ENCODE measurements around the gene FBXW5. TPM values are rescaled to one million over a fixed set of nuclear protein-coding genes. Genes with fewer than 3 reads are reported as not detected.

Gene FBXW5
- total and polyA plus RNA-seq, 2 experiments from 2014 or later = 110 to 234 TPM

- in situ Hi-C loops (cut with MboI) = no loop called here
- peaks cover 16% of the 10 kb centered on the region; the same call in 1 of the 2 replicates for H3K36me3 ChIP-seq (ENCODE audit: low read depth)
- H4K20me1 ChIP-seq (ENCODE audit: insufficient read depth) = no peaks in the 10 kb centered on the region
- H3F3A ChIP-seq (ENCODE audit: insufficient read depth) = peaks cover 8% of the 10 kb centered on the region; the same call in 1 of the 2 replicates
- H3K27ac ChIP-seq = no peak overlapping the region
- WGBS, 2 experiments (ENCODE audit: low coverage in 1 of 2, low lambda C conversion rate in 2 of 2, missing lambda C conversion rate in 2 of 2) = 94 to 95% methylated on average over 25 to 57 of the region's 60 CpGs
- no peak overlapping the region for H2AFZ ChIP-seq
- H3K79me2 ChIP-seq (ENCODE audit: insufficient read depth) = peaks cover 30% of the 10 kb centered on the region
- H3K4me2 ChIP-seq (ENCODE audit: unreplicated experiment) = no peak overlapping the region
- H3K9me2 ChIP-seq (ENCODE audit: insufficient read depth) = no peaks in the 10 kb centered on the region
- H3K4me3 ChIP-seq = no peak overlapping the region
- no peak overlapping the region for H3K9ac ChIP-seq
- no peak for TF ChIP-seq EZH2 (IDR thresholded peaks at IDR 0.05; ENCODE audit: insufficient read depth, poor library complexity, severe bottlenecking)
- TF ChIP-seq EZH2phosphoT487 (IDR thresholded peaks at IDR 0.05; ENCODE audit: insufficient read depth, low read depth) = no peak
- no peaks in the 10 kb centered on the region for H3K4me1 ChIP-seq (ENCODE audit: insufficient read depth)
- H3K27me3 ChIP-seq (replicated peaks; ENCODE audit: insufficient read depth) = no peaks in the 10 kb centered on the region
- no peak for DNase-seq
- H3K9me3 ChIP-seq (ENCODE audit: low read depth) = no peaks in the 10 kb centered on the region
Observed at GRCh38 chr9:136942112-136942880, 2.2 kb downstream of the FBXW5 start.

GRCh38 chr9:136941231-136942111, 3.1 kb downstream of the FBXW5 start:
- DNase-seq = no peak
- 95% methylated on average over 55 of the region's 55 CpGs for WGBS, 2 experiments (ENCODE audit: low coverage in 1 of 2, low lambda C conversion rate in 2 of 2, missing lambda C conversion rate in 2 of 2)
- Histone ChIP-seq H3K79me2 (ENCODE audit: insufficient read depth) (peaks cover 30% of the 10 kb centered on the region), H4K20me1 (ENCODE audit: insufficient read depth) (no peaks in the 10 kb centered on the region), H3K9me2 (ENCODE audit: insufficient read depth) (no peaks in the 10 kb centered on the region), H3K4me2 (ENCODE audit: unreplicated experiment) (no peak overlapping the region), H3K4me3 (no peak overlapping the region), H3K9me3 (ENCODE audit: low read depth) (no peaks in the 10 kb centered on the region), H3K4me1 (ENCODE audit: insufficient read depth) (no peaks in the 10 kb centered on the region), H3K9ac (no peak overlapping the region), H3K27me3 (replicated peaks; ENCODE audit: insufficient read depth) (no peaks in the 10 kb centered on the region), H3F3A (ENCODE audit: insufficient read depth) (peaks cover 14% of the 10 kb centered on the region; the same call in 1 of the 2 replicates), H3K36me3 (ENCODE audit: low read depth) (peaks cover 16% of the 10 kb centered on the region; the same call in 1 of the 2 replicates), H3K27ac (no peak overlapping the region), H2AFZ (no peak overlapping the region)
- in situ Hi-C loops (cut with MboI) = no loop called here
- TF ChIP-seq EZH2phosphoT487 (IDR thresholded peaks at IDR 0.05; ENCODE audit: insufficient read depth, low read depth) (no peak), EZH2 (IDR thresholded peaks at IDR 0.05; ENCODE audit: insufficient read depth, poor library complexity, severe bottlenecking) (no peak)

- Histone ChIP-seq H3F3A (ENCODE audit: insufficient read depth) (peaks cover 16% of the 10 kb centered on the region; the same call in 1 of the 2 replicates), H3K4me2 (ENCODE audit: unreplicated experiment) (no peak overlapping the region), H3K36me3 (ENCODE audit: low read depth) (peaks cover 16% of the 10 kb centered on the region; the same call in 1 of the 2 replicates), H3K4me3 (no peak overlapping the region), H3K9me3 (ENCODE audit: low read depth) (no peaks in the 10 kb centered on the region), H3K9ac (no peak overlapping the region), H3K27me3 (replicated peaks; ENCODE audit: insufficient read depth) (no peaks in the 10 kb centered on the region), H3K4me1 (ENCODE audit: insufficient read depth) (no peaks in the 10 kb centered on the region), H2AFZ (no peak overlapping the region), H3K9me2 (ENCODE audit: insufficient read depth) (no peaks in the 10 kb centered on the region), H3K79me2 (ENCODE audit: insufficient read depth) (peaks cover 30% of the 10 kb centered on the region), H4K20me1 (ENCODE audit: insufficient read depth) (no peaks in the 10 kb centered on the region), H3K27ac (no peak overlapping the region)
- DNase-seq = no peak
- in situ Hi-C loops (cut with MboI) = no loop called here
- no peak for TF ChIP-seq EZH2 (IDR thresholded peaks at IDR 0.05; ENCODE audit: insufficient read depth, poor library complexity, severe bottlenecking)
- TF ChIP-seq EZH2phosphoT487 (IDR thresholded peaks at IDR 0.05; ENCODE audit: insufficient read depth, low read depth) = no peak
- WGBS, 2 experiments (ENCODE audit: low coverage in 1 of 2, low lambda C conversion rate in 2 of 2, missing lambda C conversion rate in 2 of 2) = 92 to 94% methylated on average over 30 to 42 of the region's 42 CpGs
Observed at GRCh38 chr9:136940526-136941230, 3.9 kb downstream of the FBXW5 start.

GRCh38 chr9:136939996-136940525, 4.5 kb downstream of the FBXW5 start:
- H4K20me1 ChIP-seq (ENCODE audit: insufficient read depth) = no peaks in the 10 kb centered on the region
- no peaks in the 10 kb centered on the region for H3K9me2 ChIP-seq (ENCODE audit: insufficient read depth)
- H3K9me3 ChIP-seq (ENCODE audit: low read depth) = no peaks in the 10 kb centered on the region
- no peak overlapping the region for H3K27ac ChIP-seq
- H3K4me1 ChIP-seq (ENCODE audit: insufficient read depth) = no peaks in the 10 kb centered on the region
- in situ Hi-C loops (cut with MboI) = no loop called here
- peaks cover 30% of the 10 kb centered on the region for H3K79me2 ChIP-seq (ENCODE audit: insufficient read depth)
- no peak overlapping the region for H3K4me2 ChIP-seq (ENCODE audit: unreplicated experiment)
- no peak overlapping the region for H2AFZ ChIP-seq
- no peaks in the 10 kb centered on the region for H3K27me3 ChIP-seq (replicated peaks; ENCODE audit: insufficient read depth)
- TF ChIP-seq EZH2 (IDR thresholded peaks at IDR 0.05; ENCODE audit: insufficient read depth, poor library complexity, severe bottlenecking) (no peak), EZH2phosphoT487 (IDR thresholded peaks at IDR 0.05; ENCODE audit: insufficient read depth, low read depth) (no peak)
- H3K36me3 ChIP-seq (ENCODE audit: low read depth) = peaks cover 16% of the 10 kb centered on the region; the same call in 1 of the 2 replicates
- H3F3A ChIP-seq (ENCODE audit: insufficient read depth) = peaks cover 16% of the 10 kb centered on the region; the same call in 1 of the 2 replicates
- 81 to 83% methylated on average over 15 to 16 of the region's 16 CpGs for WGBS, 2 experiments (ENCODE audit: low coverage in 1 of 2, low lambda C conversion rate in 2 of 2, missing lambda C conversion rate in 2 of 2)
- no peak overlapping the region for H3K4me3 ChIP-seq
- DNase-seq = no peak
- no peak overlapping the region for H3K9ac ChIP-seq

Data from GM23248 (cell line).